Measurements from ENCODE around the gene UPF3A.
A peak's percentile ranks its signal among the peaks of the same experiment; 100 is the strongest.
"Not testable (repeated sequence)": the region's sequence is repeated elsewhere in the genome, so short reads cannot be mapped to it uniquely, and the experiment has no call there.

UPF3A gene

DNA sequence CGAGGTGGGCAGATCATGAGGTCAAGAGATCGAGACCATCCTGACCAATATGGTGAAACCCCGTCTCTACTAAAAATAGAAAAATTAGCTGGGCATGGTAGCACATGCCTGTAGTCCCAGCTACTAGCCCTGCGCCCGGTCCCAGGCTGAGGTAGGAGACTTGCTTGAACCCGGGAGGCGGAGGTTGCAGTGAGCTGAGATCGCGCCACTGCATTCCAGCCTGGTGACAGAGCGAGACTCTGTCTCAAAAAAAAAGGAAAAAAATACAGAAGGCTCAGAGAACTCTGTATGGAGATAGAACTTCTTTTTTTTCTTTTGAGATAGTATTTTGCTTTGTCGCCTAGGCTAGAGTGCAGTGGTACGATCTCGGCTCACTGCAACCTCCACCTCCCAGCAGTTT, 17.1 kb upstream of the UPF3A start:
- not testable (repeated sequence) for DNase-seq (ENCODE audit: low spot score)

DNA sequence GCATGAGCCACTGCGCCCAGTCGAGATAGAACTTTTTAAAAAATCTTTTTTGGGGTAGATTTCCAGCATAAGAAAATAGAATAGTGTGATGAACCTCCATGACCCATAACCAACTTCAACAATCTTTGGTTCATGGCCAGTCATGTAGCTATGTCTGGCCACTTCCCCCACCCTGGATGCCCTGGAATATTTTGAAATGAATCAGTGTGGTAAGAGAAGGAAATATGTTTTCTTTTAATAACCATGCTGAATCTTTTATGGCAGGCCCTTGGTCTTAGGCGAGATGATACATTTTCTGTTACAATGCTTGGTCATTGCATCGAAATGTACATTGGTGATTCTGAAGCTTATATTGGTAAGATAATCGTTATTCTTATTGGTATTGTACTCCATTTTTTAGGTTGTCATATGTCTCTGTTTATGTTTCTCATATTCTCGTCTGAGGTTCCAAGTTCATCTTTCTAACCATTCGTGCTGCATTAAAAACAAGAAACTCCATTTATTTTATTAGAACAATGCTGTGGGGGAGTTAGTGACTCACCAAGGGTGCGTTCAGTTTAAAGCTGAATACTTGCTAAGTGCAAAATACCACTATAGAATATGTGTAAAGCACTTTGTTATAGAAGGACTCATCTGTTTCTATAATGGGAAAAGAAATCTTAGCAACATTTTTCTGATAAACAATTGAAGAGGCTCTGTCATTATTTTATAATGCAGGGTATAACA, 16.4 kb upstream of the UPF3A start:
- no peak for DNase-seq (ENCODE audit: low spot score)

DNA sequence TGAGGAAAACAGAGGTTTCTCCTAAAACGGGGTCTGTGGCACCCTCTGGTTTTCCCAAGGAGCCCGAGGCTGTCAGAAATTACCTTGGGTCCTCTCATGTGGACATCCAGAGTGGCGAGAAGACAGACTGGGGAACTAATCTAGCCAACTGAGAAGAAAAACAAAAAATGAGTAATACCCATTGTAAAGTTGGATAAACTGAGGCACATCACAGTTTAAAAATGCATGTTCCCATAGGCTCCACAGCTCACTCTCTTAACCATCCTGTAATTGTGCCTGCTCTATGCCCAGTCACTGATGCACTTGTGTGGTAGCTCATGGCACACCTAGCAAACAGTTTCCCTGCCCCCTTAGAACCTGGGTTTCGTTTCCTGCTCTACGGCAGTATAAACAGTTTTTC, 15.2 kb upstream of the UPF3A start:
- no peak for DNase-seq (ENCODE audit: low spot score)

- peak; percentile 18 for DNase-seq (ENCODE audit: low spot score)
Observed at GRCh38 chr13:114268344-114269280, 12.8 kb upstream of the UPF3A start.

DNA sequence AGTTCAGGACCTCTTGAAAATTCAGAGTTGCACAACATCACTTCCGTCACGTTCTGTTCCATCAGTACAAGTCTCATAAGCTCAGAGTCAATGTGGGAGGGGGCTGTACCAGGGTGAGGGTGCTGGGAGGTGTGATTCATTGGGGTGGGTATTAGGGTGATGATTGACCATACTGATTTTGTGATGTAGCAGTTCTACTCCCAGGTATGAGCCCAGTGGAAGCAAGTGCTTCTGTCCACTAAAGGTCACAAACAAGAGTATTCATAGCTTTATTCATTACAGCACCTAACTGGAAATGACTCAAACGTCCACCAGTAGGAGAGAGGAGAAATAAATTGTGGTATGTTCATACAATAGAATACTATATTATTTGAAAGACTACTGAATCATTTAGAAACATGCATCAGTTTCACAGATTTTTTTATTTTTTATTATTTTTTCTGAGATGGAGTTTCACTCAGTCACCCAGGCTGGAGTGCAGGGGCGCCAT, 12.1 kb upstream of the UPF3A start:
- DNase-seq (ENCODE audit: low spot score) = no peak

DNA sequence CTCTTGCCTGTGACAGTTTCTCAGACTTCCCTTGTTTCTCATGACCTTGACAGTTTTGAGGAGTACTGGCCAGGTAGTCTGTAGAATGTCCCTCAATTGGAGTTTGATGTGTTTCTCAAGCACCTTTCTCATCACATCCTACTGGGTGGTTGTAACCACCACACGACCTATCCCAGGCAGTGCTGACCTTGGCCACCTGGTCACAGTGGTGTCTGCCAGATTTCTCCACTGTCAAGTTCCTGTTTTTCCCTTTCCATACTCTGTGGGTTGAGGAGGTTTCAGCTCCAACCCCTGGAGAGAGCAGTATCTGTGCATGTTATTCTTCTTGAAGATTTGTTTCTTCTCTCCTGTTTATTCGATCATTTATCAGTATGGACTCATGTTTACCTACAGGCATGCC, 8.4 kb upstream of the UPF3A start:
- no peak for DNase-seq (ENCODE audit: low spot score)

DNA sequence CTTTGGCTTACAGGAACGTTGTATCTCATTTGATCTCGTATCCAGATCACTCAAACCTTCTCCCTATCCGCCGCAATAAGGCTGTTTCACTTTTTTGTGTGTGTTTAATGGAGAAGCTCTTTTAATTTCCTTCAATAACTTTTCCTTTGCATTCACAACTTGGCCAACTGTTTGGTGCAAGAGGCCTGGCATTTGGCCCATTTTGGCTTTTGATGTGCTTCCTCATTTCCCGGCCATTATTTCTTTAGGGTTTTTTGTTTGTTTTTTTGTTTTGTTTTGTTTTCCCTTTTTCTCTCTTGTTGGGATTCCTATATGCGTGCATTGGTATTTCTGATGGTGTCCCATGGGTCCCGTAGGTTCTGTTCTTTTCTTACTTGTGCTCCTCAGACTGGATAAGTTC, 6.1 kb upstream of the UPF3A start:
- DNase-seq (ENCODE audit: low spot score) = no peak

- DNase-seq (ENCODE audit: low spot score) = no peak
Observed at GRCh38 chr13:114279146-114279545, 2.3 kb upstream of the UPF3A start.

DNA sequence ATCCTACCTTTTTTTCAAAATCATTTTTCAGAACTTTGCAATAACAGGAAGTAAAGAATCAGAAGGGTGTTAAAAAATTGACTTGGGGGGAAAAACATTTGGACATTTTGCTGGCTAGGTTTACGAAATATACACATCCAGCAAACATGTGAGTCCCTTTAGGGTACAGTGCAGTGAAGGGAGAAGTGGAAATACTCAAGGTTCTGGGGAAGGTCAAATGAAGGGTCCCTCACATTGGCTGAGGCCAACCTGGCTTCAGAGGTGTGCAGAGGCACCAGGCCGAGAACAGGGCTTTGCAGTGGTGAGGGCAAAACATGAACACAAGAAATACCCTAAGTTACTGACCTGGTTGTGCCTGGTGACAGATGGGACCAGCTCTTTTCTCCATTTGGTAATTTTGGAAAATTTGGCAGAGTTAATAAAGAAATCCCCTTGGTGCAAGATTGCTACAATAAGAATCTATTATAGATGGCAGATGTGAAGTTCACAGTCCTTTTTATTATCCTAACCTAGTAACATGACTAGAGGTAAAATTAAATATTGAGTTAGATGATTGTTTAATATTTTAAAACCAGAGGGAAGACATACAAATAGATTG, 1.5 kb upstream of the UPF3A start:
- no peak for DNase-seq (ENCODE audit: low spot score)

GRCh38 chr13:114282041-114282670, 755 bp downstream of the UPF3A start:
- DNase-seq (ENCODE audit: low spot score) = peak; percentile 64

DNA sequence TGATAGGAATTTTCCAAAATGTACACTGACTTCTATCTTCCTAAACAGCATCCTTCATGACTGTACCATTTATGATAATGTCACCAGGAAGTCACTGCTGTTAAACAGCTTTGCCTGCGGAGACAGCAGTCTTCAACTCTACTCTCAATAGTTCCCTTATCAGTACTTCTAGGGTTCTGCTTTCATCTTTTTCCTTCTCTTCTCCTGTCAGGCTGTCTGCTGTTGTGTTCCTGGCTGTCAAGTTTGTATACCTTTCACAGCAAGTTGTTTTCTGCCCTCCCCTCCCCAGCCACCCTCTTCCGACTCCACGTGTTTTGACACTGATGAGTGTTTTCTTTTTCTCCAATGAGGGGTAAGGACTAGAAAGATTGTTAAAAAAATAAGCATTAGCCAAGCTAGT, 2.2 kb downstream of the UPF3A start:
- DNase-seq (ENCODE audit: low spot score) = no peak

DNA sequence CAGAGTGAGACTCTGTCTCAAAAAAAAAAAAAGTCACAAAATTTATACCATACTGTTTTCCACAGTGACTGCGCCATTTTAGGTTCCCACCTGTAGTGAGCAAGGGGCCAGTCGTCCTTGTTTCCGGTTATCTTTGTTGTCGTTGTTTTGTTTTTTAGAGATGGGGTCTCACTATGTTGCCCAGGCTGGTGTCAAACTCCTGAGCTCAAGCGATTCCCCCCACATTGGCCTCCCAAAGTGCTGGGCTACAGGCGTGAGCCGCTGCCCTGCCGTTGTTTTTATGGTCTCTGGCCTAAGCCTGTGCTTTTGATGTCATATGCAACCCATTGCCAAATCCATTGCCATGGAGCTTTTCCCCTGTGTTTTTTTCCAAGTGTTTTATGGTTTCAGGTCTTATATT, 3.3 kb downstream of the UPF3A start:
- no peak for DNase-seq (ENCODE audit: low spot score)

DNA sequence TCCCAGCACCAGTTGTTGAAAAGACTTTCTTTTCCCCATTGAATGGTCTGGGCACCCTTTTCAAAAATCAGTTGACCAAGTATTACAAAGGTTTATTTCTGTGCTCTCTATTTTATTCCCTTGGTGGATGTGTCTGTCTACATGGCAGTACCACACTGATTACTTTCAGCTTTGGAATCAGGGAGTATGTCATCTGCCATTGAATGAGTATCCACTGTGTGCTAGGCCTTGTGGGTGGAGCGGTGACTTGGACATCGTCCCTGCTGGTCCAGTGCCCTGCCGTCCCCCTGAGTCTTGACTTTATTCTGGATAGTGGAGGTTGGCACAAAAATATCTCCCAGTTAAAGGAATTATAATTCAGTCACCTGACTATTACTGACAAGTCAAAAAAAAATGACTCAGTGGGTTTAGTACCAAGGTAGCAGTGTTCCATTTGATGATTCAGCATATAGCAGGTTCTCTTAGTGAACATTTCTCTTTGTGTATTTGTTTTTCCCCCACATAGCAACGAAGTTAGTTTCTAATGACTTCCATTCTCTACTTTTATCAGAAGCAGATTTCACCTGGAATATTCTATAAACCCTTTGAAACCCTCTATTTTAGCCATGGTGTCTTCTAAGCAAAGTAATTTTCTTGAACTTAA, 3.9 kb downstream of the UPF3A start:
- no peak for DNase-seq (ENCODE audit: low spot score)

DNA sequence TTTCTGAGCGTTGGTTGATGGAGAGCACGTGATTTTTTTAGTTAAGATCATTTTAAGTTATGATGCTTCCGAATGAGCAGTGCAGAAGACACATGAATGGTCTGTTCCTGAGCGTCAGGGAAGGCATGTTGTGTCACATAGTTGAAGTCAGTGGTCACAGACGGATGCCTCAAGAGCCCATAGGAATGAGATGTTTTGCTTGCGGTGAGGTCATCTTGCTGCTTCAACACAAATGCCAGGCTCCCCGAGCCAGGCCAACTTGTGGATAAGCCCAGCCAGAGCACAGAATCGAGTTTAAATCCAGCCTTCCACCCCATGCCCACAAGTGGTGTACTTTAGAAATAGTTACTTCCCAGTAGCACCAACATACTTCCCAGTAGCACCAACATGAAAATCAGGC, 5.4 kb downstream of the UPF3A start:
- no peak for DNase-seq (ENCODE audit: low spot score)

GRCh38 chr13:114288157-114288591, 6.8 kb downstream of the UPF3A start:
- DNase-seq (ENCODE audit: low spot score) = no peak

DNA sequence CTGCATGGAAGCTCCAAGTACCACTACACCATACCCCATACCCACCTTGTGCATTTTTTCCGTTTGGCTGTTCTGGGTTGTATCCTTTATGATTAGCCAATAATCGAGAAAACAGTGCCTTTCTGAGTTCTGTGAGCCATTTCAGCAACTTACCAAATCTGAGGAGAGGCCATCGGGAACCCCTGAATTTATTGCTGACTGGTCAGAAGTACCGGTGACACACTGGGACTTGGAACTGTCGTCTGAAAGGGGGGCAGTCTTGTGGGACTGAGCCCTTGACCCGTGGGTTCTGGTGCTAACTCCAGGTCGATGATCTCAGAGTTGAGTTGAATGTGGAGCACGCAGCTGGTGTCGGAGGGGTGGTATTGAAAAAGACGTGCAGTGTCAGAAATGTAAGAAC, 15.0 kb downstream of the UPF3A start:
- DNase-seq (ENCODE audit: low spot score) = no peak

DNA sequence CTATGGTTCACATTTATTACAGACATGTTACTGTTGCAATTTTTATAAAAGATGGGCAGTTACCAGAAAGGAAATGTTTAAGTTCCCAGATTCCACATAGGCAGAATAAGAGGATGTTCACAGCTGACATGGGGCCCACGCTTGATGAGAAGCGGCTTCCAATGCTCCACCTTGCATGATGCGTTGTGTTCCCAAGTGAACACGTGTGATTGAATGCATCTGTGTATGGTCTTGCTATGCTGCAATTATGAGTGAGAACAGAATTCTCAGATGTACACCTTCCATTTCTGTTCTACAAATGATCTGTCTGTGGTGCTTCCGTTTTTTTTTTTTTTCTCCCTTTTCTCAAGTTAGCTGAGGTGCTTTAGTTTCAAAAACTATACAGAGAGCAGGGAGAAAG, 15.5 kb downstream of the UPF3A start:
- DNase-seq (ENCODE audit: low spot score) = no peak

- no peak for DNase-seq (ENCODE audit: low spot score)
Observed at GRCh38 chr13:114298866-114299265, 17.5 kb downstream of the UPF3A start.

DNA sequence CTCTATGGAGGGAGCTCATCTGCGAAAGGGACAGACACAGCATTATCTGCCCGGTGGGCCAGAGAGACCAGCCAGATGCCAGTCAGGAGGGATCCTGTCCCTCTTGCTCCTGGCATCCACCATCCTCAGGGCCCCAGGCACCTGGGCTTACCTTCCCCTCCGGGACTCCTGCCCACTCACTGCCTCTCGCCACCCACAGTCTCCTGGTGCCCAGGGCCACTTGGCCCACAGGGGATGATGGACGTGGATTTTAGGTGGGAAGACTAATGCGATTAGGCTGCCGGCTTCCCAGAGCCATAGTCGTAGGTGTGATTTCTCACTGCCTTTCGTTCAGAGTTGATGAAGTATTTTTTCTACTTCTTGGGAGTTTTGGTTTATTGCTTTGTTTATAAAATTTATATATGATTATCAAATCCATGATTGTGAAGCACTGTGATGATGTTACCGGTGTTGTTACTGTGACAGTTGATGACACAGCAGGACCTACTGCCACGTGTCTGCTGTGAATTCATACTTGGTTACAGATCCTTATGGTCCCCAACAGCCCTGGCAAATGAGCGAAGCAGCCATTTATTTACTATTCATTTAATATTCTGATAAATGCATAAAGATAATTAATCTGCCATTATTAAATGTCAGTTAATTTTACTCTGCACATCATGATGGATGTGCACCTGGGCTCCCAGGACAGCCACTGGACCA, 18.4 kb downstream of the UPF3A start:
- DNase-seq (ENCODE audit: low spot score) = no peak

- DNase-seq (ENCODE audit: low spot score) = no peak
Observed at GRCh38 chr13:114303700-114304327, 22.4 kb downstream of the UPF3A start.
